ENCODE measurements around the gene EPN1. TPM values are rescaled to one million over a fixed set of nuclear protein-coding genes. Genes with fewer than 3 reads are reported as not detected.

Gene EPN1
- total RNA-seq, 1 donor from 2014 or later, result 71.6 TPM

- no peak for DNase-seq
Measured at GRCh38 chr19:55646889-55647731, 27.9 kb upstream of the EPN1 start.

GRCh38 chr19:55647732-55648584 lies 27.1 kb upstream of the EPN1 start, which contains the start of gene CCDC106:
Gene CCDC106 (plus strand): TSS chr19:55648212. CDS start chr19:55649047, 835 bp downstream.
- peak; percentile 76 for DNase-seq

GRCh38 chr19:55648585-55649267 lies 26.3 kb upstream of the EPN1 start:
- peak; percentile 22 for DNase-seq

- no peak for DNase-seq
Measured at GRCh38 chr19:55649268-55650125, 25.5 kb upstream of the EPN1 start.

- no peak for DNase-seq
Measured at GRCh38 chr19:55650126-55650557, 24.9 kb upstream of the EPN1 start.

GRCh38 chr19:55650602-55651230 lies 24.3 kb upstream of the EPN1 start:
- DNase-seq, result no peak

- no peak for DNase-seq
Measured at GRCh38 chr19:55651236-55651635, 23.8 kb upstream of the EPN1 start.

- no peak for DNase-seq
Measured at GRCh38 chr19:55652311-55653128, 22.5 kb upstream of the EPN1 start.

GRCh38 chr19:55653651-55654322 lies 21.2 kb upstream of the EPN1 start:
- DNase-seq, result peak; percentile 98

- DNase-seq, result peak; percentile 100
Measured at GRCh38 chr19:55654323-55654867, 20.6 kb upstream of the EPN1 start.

- peak; percentile 95 for DNase-seq
Measured at GRCh38 chr19:55654868-55655647, 20.0 kb upstream of the EPN1 start, which contains the start of gene U2AF2. Gene U2AF2 (plus strand): TSS chr19:55655035. CDS start chr19:55655105, 70 bp downstream.

GRCh38 chr19:55655648-55656040 lies 19.4 kb upstream of the EPN1 start:
- DNase-seq, result no peak

- no peak for DNase-seq
Measured at GRCh38 chr19:55656552-55656951, 18.5 kb upstream of the EPN1 start.

- peak; percentile 37 for DNase-seq
Measured at GRCh38 chr19:55656988-55657747, 17.9 kb upstream of the EPN1 start.

- no peak for DNase-seq
Measured at GRCh38 chr19:55658846-55659459, 16.1 kb upstream of the EPN1 start.

GRCh38 chr19:55659822-55660221 lies 15.2 kb upstream of the EPN1 start:
- DNase-seq, result no peak

- no peak for DNase-seq
Measured at GRCh38 chr19:55660404-55660803, 14.6 kb upstream of the EPN1 start.
